CD4-positive, CD25-positive, alpha-beta regulatory T cell (primary cell): ENCODE measurements around the gene ARSK. TPM values are rescaled to one million over a fixed set of nuclear protein-coding genes. Genes with fewer than 3 reads are reported as not detected.
A peak's percentile ranks its signal among the peaks of the same experiment; 100 is the strongest.

Experiments
- ATAC-seq, 2 donors: fragments of 150-1000 bp; cut with Tn5 transposase; one replicate each; pipeline ENCODE4 v1.10.0; 2021; ENCODE audit warnings: low read depth in 2 of 2, moderate number of reproducible peaks in 2 of 2, moderate library complexity in 1 of 2
- DNase-seq, 3 donors: peaks; one replicate each; pipeline versions ENCODE4 v3.0.0 to v3.0.0-alpha.2; 2012 to 2022; ENCODE audit warnings: mixed read lengths in 1 of 3
- H3K27ac ChIP-seq: one replicate; pipeline ENCODE4 v1.7.0; 2013; ENCODE audit warnings: mild to moderate bottlenecking, low read length; ENCODE audit not compliant: insufficient read depth, poor library complexity, severe bottlenecking
- H3K27me3 ChIP-seq: one replicate; pipeline ENCODE4 v1.7.0; 2013; ENCODE audit warnings: low read length; ENCODE audit not compliant: control insufficient read depth, insufficient read depth
- H3K36me3 ChIP-seq: one replicate; pipeline ENCODE4 v1.7.0; 2013; ENCODE audit warnings: mild to moderate bottlenecking, low read length, moderate library complexity; ENCODE audit not compliant: control insufficient read depth, insufficient read depth
- H3K4me1 ChIP-seq: 2 replicates; pipeline ENCODE4 v1.7.0; 2013; ENCODE audit warnings: mild to moderate bottlenecking, low read length; ENCODE audit not compliant: insufficient read depth, control insufficient read depth, poor library complexity, severe bottlenecking
- H3K4me3 ChIP-seq: one replicate; pipeline ENCODE4 v1.7.0; 2013; ENCODE audit warnings: low read depth, mild to moderate bottlenecking, low read length, moderate library complexity
- H3K9me3 ChIP-seq, 2 experiments: 1 replicate in 1 of 2; 2 replicates in 1 of 2; pipeline ENCODE4 v1.7.0; 2013; ENCODE audit warnings: low read length in 2 of 2, mild to moderate bottlenecking in 1 of 2, moderate library complexity in 1 of 2; ENCODE audit not compliant: control insufficient read depth in 2 of 2
- H3K27ac Mint-ChIP-seq, 3 donors: one replicate each; pipeline ENCODE4 v1.8.0; 2020 to 2022; ENCODE audit warnings: mild to moderate bottlenecking in 3 of 3, mixed read lengths in 3 of 3, moderate library complexity in 2 of 3
- H3K27me3 Mint-ChIP-seq: one replicate; pipeline ENCODE4 v1.8.0; 2022; ENCODE audit warnings: mild to moderate bottlenecking, mixed read lengths
- H3K36me3 Mint-ChIP-seq: one replicate; pipeline ENCODE4 v1.8.0; 2020; ENCODE audit warnings: mixed read lengths
- H3K4me1 Mint-ChIP-seq, 4 donors: one replicate each; pipeline ENCODE4 v1.8.0; 2020 to 2022; ENCODE audit warnings: mixed read lengths in 4 of 4, mild to moderate bottlenecking in 1 of 4
- H3K4me3 Mint-ChIP-seq, 4 donors: one replicate each; pipeline ENCODE4 v1.8.0; 2020 to 2022; ENCODE audit warnings: mild to moderate bottlenecking in 4 of 4, mixed read lengths in 4 of 4, moderate library complexity in 3 of 4
- H3K9me3 Mint-ChIP-seq, 7 donors: one replicate each; pipeline ENCODE4 v1.8.0; 2020 to 2022; ENCODE audit warnings: mixed read lengths in 7 of 7, mild to moderate bottlenecking in 3 of 7, moderate library complexity in 2 of 7
- polyA plus RNA-seq, 4 donors: library from polyadenylated mRNA; unstranded; fragments of 300-500 nt; fragmentation: Illumina TruSeq; gene quantifications; one replicate each; pipeline ENCODE4 v1.2.3, GENCODE V29; 2021
- total RNA-seq: library from RNA; stranded (reverse); gene quantifications from one replicate; pipeline ENCODE4 v1.2.3, GENCODE V29; 2022

ARSK gene
- total and polyA plus RNA-seq, 5 donors from 2014 or later, result 3.8 to 10.8 (median 9.5) TPM

DNA sequence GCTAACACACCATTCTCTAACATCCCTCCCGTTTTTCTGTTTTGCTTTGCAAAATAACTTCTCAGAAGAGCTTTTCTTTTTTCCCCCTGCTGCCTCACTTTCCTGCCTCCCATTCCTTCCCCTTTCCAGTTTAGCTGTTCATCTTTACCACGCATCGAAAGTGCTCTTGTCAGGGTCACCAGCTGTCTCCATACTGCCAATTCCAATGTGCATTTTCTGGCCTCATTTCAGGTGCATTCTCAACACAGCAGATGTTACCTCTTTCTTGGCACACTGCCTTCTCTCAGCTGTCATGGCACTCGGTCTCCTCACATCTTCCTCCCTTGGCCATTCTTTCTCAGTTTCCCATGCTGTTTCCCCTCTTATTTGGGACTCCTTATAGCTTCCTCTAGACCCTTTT is 9.5 kb downstream of the ARSK start:
- ATAC-seq (no peak), DNase-seq (no peak)
- Histone ChIP-seq H3K4me3 (no peak overlapping the region), H3K4me1 (no peaks in the 10 kb centered on the region), H3K36me3 (peaks cover 11% of the 10 kb centered on the region), H3K27ac (no peak overlapping the region), H3K9me3 (no peaks in the 10 kb centered on the region), H3K27me3 (no peaks in the 10 kb centered on the region)
- H3K4me3 Mint-ChIP-seq, result no peak overlapping the region
- H3K36me3 Mint-ChIP-seq, result peaks cover 30% of the 10 kb centered on the region
- no peaks in the 10 kb centered on the region for H3K27me3 Mint-ChIP-seq
- peak overlapping the region in 1 of 3 donors; percentile 5 for H3K27ac Mint-ChIP-seq
- peaks cover 0 to 10% (median 7%) of the 10 kb centered on the region in 4 donors for H3K4me1 Mint-ChIP-seq
- H3K9me3 Mint-ChIP-seq, result peaks cover 0 to 1% (median 0%) of the 10 kb centered on the region in 7 donors

DNA sequence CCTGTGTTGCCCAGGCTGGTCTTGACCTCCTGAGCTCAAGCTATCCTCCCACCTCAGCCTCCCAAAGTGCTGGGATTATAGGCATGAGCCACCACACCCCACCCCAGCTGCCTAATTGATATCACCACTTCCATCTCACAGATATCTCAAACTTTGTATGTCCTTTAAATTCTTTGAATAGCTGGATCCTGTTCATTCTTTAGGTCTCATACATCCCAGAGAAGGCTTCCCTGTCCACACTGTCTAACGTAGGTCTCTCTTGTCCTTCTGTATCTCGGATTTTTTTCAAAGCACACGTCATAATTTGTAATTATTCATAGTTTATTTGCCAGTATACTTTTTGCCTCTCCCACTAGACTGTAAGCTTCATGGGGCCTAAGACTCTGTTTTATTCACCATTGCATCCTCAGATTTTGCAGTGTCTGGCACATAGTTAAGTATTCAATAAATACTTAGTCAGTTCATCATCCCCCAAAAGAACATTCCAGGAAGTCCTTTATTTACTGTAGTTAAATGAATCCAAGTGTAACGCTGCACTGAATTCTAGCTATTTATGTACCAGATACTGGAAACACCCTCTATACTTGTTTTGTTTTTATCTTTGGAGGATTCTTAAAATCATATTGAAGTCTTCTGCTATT is 10.5 kb downstream of the ARSK start:
- Histone ChIP-seq H3K27me3 (no peaks in the 10 kb centered on the region), H3K4me1 (no peaks in the 10 kb centered on the region), H3K36me3 (peaks cover 17% of the 10 kb centered on the region), H3K9me3 (no peaks in the 10 kb centered on the region), H3K4me3 (no peak overlapping the region), H3K27ac (no peak overlapping the region)
- no peaks in the 10 kb centered on the region for H3K27me3 Mint-ChIP-seq
- no peak for ATAC-seq
- peak overlapping the region in 1 of 3 donors; percentile 16 for H3K27ac Mint-ChIP-seq
- peaks cover 36% of the 10 kb centered on the region for H3K36me3 Mint-ChIP-seq
- DNase-seq, result no peak
- peaks cover 0 to 1% (median 0%) of the 10 kb centered on the region in 7 donors for H3K9me3 Mint-ChIP-seq
- H3K4me3 Mint-ChIP-seq, result no peak overlapping the region
- H3K4me1 Mint-ChIP-seq, result peaks cover 0 to 9% (median 7%) of the 10 kb centered on the region in 4 donors

DNA sequence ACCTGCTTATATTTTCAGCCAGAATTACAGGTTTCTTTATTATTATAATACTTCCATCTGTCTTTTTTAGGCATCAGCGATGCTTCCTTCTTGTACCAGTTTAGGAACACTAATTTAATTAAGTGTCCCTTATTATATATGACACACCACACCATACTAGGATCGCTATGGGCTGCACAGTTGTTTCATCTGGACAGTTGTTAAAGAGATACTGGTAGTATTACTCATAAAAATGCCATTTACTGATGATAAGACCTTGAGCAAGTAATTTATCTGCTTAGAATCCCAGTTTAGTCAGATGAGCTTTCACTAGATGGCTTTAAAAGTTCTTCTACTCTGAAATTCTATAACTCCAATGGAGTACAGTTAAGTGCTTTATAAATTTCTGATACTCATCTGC is 17.1 kb downstream of the ARSK start:
- peaks cover 0 to 5% (median 0%) of the 10 kb centered on the region in 7 donors for H3K9me3 Mint-ChIP-seq
- no peak for ATAC-seq
- Histone ChIP-seq H3K27ac (no peak overlapping the region), H3K9me3 (no peaks in the 10 kb centered on the region), H3K36me3 (peaks cover 20% of the 10 kb centered on the region), H3K27me3 (no peaks in the 10 kb centered on the region), H3K4me3 (no peak overlapping the region), H3K4me1 (no peaks in the 10 kb centered on the region)
- H3K36me3 Mint-ChIP-seq, result peaks cover 51% of the 10 kb centered on the region
- no peak for DNase-seq
- H3K27me3 Mint-ChIP-seq, result no peaks in the 10 kb centered on the region
- peaks cover 0 to 3% (median 0%) of the 10 kb centered on the region in 4 donors for H3K4me1 Mint-ChIP-seq
- no peak overlapping the region for H3K27ac Mint-ChIP-seq
- H3K4me3 Mint-ChIP-seq, result no peak overlapping the region

DNA sequence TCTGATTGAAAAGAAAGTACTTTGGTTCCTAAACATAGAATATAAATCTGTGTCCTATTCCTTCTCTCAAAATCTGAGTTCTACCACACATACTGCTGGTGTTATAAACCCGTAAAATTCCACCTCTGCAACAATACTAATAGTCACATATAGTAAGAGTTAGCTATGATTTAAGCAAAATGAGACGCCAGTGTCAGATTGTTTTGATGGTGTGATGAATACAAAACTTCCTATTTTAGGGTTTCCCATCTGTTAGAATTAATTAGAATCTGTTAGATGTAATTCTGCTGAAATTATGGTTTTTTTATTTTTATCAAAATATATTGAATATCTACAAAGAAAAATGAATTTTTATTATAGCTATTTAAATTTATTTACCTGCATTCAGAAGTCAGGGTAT is 26.7 kb downstream of the ARSK start:
- H3K4me1 ChIP-seq, result no peaks in the 10 kb centered on the region
- no peaks in the 10 kb centered on the region for H3K27me3 ChIP-seq
- no peak overlapping the region for H3K27ac ChIP-seq
- H3K4me3 ChIP-seq, result no peak overlapping the region
- H3K4me3 Mint-ChIP-seq, result no peak overlapping the region
- H3K36me3 Mint-ChIP-seq, result peaks cover 26% of the 10 kb centered on the region
- H3K9me3 Mint-ChIP-seq, result peaks cover 0 to 2% (median 0%) of the 10 kb centered on the region in 7 donors
- no peaks in the 10 kb centered on the region for H3K9me3 ChIP-seq
- no peak for ATAC-seq
- H3K36me3 ChIP-seq, result peaks cover 3% of the 10 kb centered on the region
- no peak overlapping the region for H3K27ac Mint-ChIP-seq
- no peak for DNase-seq
- H3K4me1 Mint-ChIP-seq, result peaks cover 0 to 5% (median under 1%) of the 10 kb centered on the region in 4 donors
- no peaks in the 10 kb centered on the region for H3K27me3 Mint-ChIP-seq

DNA sequence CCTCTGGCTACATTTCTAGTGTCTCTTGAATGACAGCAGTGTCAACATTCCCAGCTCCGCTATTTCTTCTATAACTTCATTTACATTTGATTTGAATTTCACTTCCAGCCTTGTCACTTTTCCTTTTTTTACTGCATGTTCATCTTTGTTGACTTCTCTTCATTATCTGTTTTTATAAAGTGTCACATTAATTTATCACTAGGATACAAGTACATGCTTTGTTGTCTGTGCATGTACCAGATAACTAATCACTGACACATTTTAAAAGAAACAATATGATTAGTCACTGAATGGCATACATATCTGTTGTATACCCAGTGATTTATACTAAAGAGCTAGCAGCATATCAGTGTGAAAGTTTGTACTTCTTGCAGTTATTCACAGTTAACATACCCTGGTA is 29.1 kb downstream of the ARSK start:
- H3K36me3 ChIP-seq, result peaks cover 3% of the 10 kb centered on the region
- Mint-ChIP-seq H3K36me3 (peaks cover 29% of the 10 kb centered on the region), H3K9me3 (peaks cover 0 to 2% (median 0%) of the 10 kb centered on the region in 7 donors), H3K27me3 (no peaks in the 10 kb centered on the region), H3K4me3 (no peak overlapping the region), H3K27ac (no peak overlapping the region), H3K4me1 (peaks cover 0 to 5% (median under 1%) of the 10 kb centered on the region in 4 donors)
- ATAC-seq (no peak), DNase-seq (no peak)
- H3K4me3 ChIP-seq, result no peak overlapping the region
- no peaks in the 10 kb centered on the region for H3K9me3 ChIP-seq
- no peak overlapping the region for H3K27ac ChIP-seq
- no peaks in the 10 kb centered on the region for H3K4me1 ChIP-seq
- no peaks in the 10 kb centered on the region for H3K27me3 ChIP-seq

DNA sequence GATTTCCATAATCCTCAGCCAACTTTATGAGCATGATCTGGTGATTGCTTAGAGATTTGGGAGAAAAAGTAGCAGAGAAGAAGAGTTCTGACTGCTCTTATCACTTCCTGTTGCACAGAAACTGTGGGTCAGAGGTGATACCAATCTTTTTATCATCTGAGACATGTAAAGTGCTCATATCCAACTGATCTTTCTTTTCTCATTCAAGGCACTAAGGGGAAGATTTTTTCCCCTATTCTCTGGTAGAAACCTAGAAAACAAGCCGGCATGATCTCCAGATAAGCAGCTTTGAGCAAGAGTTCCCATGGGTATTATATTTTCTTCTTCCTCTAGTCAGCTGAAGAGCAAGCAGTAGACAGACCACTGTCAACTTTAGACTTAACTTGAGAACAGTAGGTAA is 36.0 kb downstream of the ARSK start:
- H3K4me3 ChIP-seq, result no peak overlapping the region
- no peaks in the 10 kb centered on the region for H3K36me3 ChIP-seq
- peak in 1 of 3 donors; percentile 39 for DNase-seq
- peak overlapping the region in 2 of 3 donors; percentile 10 to 20 for H3K27ac Mint-ChIP-seq
- ATAC-seq, result no peak
- no peaks in the 10 kb centered on the region for H3K9me3 ChIP-seq
- no peaks in the 10 kb centered on the region for H3K4me1 ChIP-seq
- peaks cover 25% of the 10 kb centered on the region for H3K36me3 Mint-ChIP-seq
- H3K4me3 Mint-ChIP-seq, result no peak overlapping the region
- no peak overlapping the region for H3K27ac ChIP-seq
- H3K4me1 Mint-ChIP-seq, result peaks cover 6 to 21% (median 16%) of the 10 kb centered on the region in 4 donors
- H3K27me3 Mint-ChIP-seq, result no peaks in the 10 kb centered on the region
- H3K9me3 Mint-ChIP-seq, result peaks cover 0 to 1% (median 0%) of the 10 kb centered on the region in 7 donors
- H3K27me3 ChIP-seq, result no peaks in the 10 kb centered on the region

DNA sequence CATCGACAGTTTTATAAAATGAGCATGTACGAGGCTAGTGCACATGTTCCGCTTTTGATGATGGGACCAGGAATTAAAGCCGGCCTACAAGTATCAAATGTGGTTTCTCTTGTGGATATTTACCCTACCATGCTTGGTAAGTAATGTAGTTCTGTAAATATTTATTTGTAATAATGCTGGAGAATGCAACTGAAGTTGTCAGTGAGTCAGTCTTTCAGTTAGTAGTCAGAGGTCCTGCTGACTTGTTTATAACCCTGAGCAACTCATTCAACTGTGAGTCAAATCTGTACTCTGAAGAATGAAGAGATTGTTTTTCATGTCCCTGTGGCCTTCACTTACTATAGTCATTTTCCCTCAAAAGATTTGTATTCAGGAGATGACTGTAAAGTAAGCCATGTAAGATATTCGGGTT is 36.6 kb downstream of the ARSK start:
- DNase-seq, result peak in 1 of 3 donors; percentile 54
- Histone ChIP-seq H3K27ac (no peak overlapping the region), H3K9me3 (no peaks in the 10 kb centered on the region), H3K36me3 (no peaks in the 10 kb centered on the region), H3K4me1 (no peaks in the 10 kb centered on the region), H3K27me3 (no peaks in the 10 kb centered on the region), H3K4me3 (no peak overlapping the region)
- Mint-ChIP-seq H3K27ac (no peak overlapping the region), H3K4me1 (peaks cover 6 to 21% (median 16%) of the 10 kb centered on the region in 4 donors), H3K27me3 (no peaks in the 10 kb centered on the region), H3K4me3 (no peak overlapping the region), H3K9me3 (peaks cover 0 to 1% (median 0%) of the 10 kb centered on the region in 7 donors), H3K36me3 (peaks cover 22% of the 10 kb centered on the region)
- ATAC-seq, result no peak
